ENCODE results near the gene MAP6. TPM values are rescaled to one million over a fixed set of nuclear protein-coding genes. Genes with fewer than 3 reads are reported as not detected.

Gene MAP6
- total and polyA plus RNA-seq, 9 donors, result 6.1 to 13.4 (median 9.8) TPM

- no CpG with 5 or more reads among the region's 7 CpGs for WGBS (ENCODE audit: insufficient coverage)
- no peaks in the 10 kb centered on the region for H3K36me3 ChIP-seq (ENCODE audit: control insufficient read depth, insufficient read depth, low read length)
- H3K27ac ChIP-seq (ENCODE audit: low read length), result no peak overlapping the region
- H3K4me1 ChIP-seq (ENCODE audit: control insufficient read depth, insufficient read depth, low read length), result no peaks in the 10 kb centered on the region
- no peak for DNase-seq
- peaks cover 9% of the 10 kb centered on the region for H3K9me3 ChIP-seq (replicated peaks; ENCODE audit: control insufficient read depth, low read depth, low read length)
- H3K4me3 ChIP-seq (ENCODE audit: low read length), result no peak overlapping the region
- H3K27me3 ChIP-seq (ENCODE audit: control insufficient read depth, insufficient read depth, low read length), result no peaks in the 10 kb centered on the region
Measured at GRCh38 chr11:75615751-75616150, 53.1 kb downstream of the MAP6 start.

GRCh38 chr11:75611823-75612222, 57.0 kb downstream of the MAP6 start:
- Histone ChIP-seq H3K36me3 (ENCODE audit: control insufficient read depth, insufficient read depth, low read length) (peaks cover 4% of the 10 kb centered on the region), H3K4me3 (ENCODE audit: low read length) (no peak overlapping the region), H3K27ac (ENCODE audit: low read length) (no peak overlapping the region), H3K4me1 (ENCODE audit: control insufficient read depth, insufficient read depth, low read length) (no peaks in the 10 kb centered on the region), H3K9me3 (replicated peaks; ENCODE audit: control insufficient read depth, low read depth, low read length) (no peaks in the 10 kb centered on the region), H3K27me3 (ENCODE audit: control insufficient read depth, insufficient read depth, low read length) (no peaks in the 10 kb centered on the region)
- no peak for DNase-seq
- 79% methylated on average over 3 of the region's 3 CpGs for WGBS (ENCODE audit: insufficient coverage)

- Histone ChIP-seq H3K4me3 (ENCODE audit: low read length) (no peak overlapping the region), H3K27me3 (ENCODE audit: control insufficient read depth, insufficient read depth, low read length) (no peaks in the 10 kb centered on the region), H3K36me3 (ENCODE audit: control insufficient read depth, insufficient read depth, low read length) (peaks cover 4% of the 10 kb centered on the region), H3K27ac (ENCODE audit: low read length) (no peak overlapping the region), H3K4me1 (ENCODE audit: control insufficient read depth, insufficient read depth, low read length) (no peaks in the 10 kb centered on the region), H3K9me3 (replicated peaks; ENCODE audit: control insufficient read depth, low read depth, low read length) (no peaks in the 10 kb centered on the region)
- 93% methylated on average over 5 of the region's 8 CpGs for WGBS (ENCODE audit: insufficient coverage)
- no peak for DNase-seq
Measured at GRCh38 chr11:75606099-75606498, 62.7 kb downstream of the MAP6 start.

- H3K4me1 ChIP-seq (ENCODE audit: control insufficient read depth, insufficient read depth, low read length), result no peaks in the 10 kb centered on the region
- no CpG with 5 or more reads among the region's 16 CpGs for WGBS (ENCODE audit: insufficient coverage)
- H3K9me3 ChIP-seq (replicated peaks; ENCODE audit: control insufficient read depth, low read depth, low read length), result no peaks in the 10 kb centered on the region
- no peak overlapping the region for H3K4me3 ChIP-seq (ENCODE audit: low read length)
- no peak overlapping the region for H3K27ac ChIP-seq (ENCODE audit: low read length)
- no peak for DNase-seq
- peaks cover 2% of the 10 kb centered on the region for H3K27me3 ChIP-seq (ENCODE audit: control insufficient read depth, insufficient read depth, low read length)
- H3K36me3 ChIP-seq (ENCODE audit: control insufficient read depth, insufficient read depth, low read length), result peaks cover 4% of the 10 kb centered on the region
Measured at GRCh38 chr11:75603791-75604736, 64.8 kb downstream of the MAP6 start.

GRCh38 chr11:75602951-75603350, 65.9 kb downstream of the MAP6 start:
- no peaks in the 10 kb centered on the region for H3K9me3 ChIP-seq (replicated peaks; ENCODE audit: control insufficient read depth, low read depth, low read length)
- no peak for DNase-seq
- no peak overlapping the region for H3K4me3 ChIP-seq (ENCODE audit: low read length)
- 35% methylated on average over 7 of the region's 8 CpGs for WGBS (ENCODE audit: insufficient coverage)
- H3K27ac ChIP-seq (ENCODE audit: low read length), result no peak overlapping the region
- no peaks in the 10 kb centered on the region for H3K4me1 ChIP-seq (ENCODE audit: control insufficient read depth, insufficient read depth, low read length)
- peaks cover 2% of the 10 kb centered on the region for H3K27me3 ChIP-seq (ENCODE audit: control insufficient read depth, insufficient read depth, low read length)
- H3K36me3 ChIP-seq (ENCODE audit: control insufficient read depth, insufficient read depth, low read length), result peaks cover 4% of the 10 kb centered on the region

GRCh38 chr11:75601494-75601893, 67.3 kb downstream of the MAP6 start:
- WGBS (ENCODE audit: insufficient coverage), result 75% methylated on average over 5 of the region's 7 CpGs

GRCh38 chr11:75600356-75600755, 68.5 kb downstream of the MAP6 start:
- peaks cover 2% of the 10 kb centered on the region for H3K27me3 ChIP-seq (ENCODE audit: control insufficient read depth, insufficient read depth, low read length)
- DNase-seq, result no peak
- H3K4me1 ChIP-seq (ENCODE audit: control insufficient read depth, insufficient read depth, low read length), result peaks cover 3% of the 10 kb centered on the region
- no peaks in the 10 kb centered on the region for H3K36me3 ChIP-seq (ENCODE audit: control insufficient read depth, insufficient read depth, low read length)
- WGBS (ENCODE audit: insufficient coverage), result 60% methylated on average over 2 of the region's 3 CpGs
- H3K4me3 ChIP-seq (ENCODE audit: low read length), result no peak overlapping the region
- H3K9me3 ChIP-seq (replicated peaks; ENCODE audit: control insufficient read depth, low read depth, low read length), result no peaks in the 10 kb centered on the region
- H3K27ac ChIP-seq (ENCODE audit: low read length), result no peak overlapping the region

More at GRCh38 chr11:75601494-75601893, 67.3 kb downstream of the MAP6 start:
- Histone ChIP-seq H3K4me3 (ENCODE audit: low read length) (no peak overlapping the region), H3K36me3 (ENCODE audit: control insufficient read depth, insufficient read depth, low read length) (no peaks in the 10 kb centered on the region), H3K27ac (ENCODE audit: low read length) (no peak overlapping the region), H3K27me3 (ENCODE audit: control insufficient read depth, insufficient read depth, low read length) (peaks cover 2% of the 10 kb centered on the region), H3K4me1 (ENCODE audit: control insufficient read depth, insufficient read depth, low read length) (peaks cover 2% of the 10 kb centered on the region), H3K9me3 (replicated peaks; ENCODE audit: control insufficient read depth, low read depth, low read length) (no peaks in the 10 kb centered on the region)
- no peak for DNase-seq

GRCh38 chr11:75598900-75599299, 69.9 kb downstream of the MAP6 start:
- H3K36me3 ChIP-seq (ENCODE audit: control insufficient read depth, insufficient read depth, low read length), result no peaks in the 10 kb centered on the region
- peaks cover 2% of the 10 kb centered on the region for H3K27me3 ChIP-seq (ENCODE audit: control insufficient read depth, insufficient read depth, low read length)
- no peak overlapping the region for H3K27ac ChIP-seq (ENCODE audit: low read length)
- 87% methylated on average over 7 of the region's 7 CpGs for WGBS (ENCODE audit: insufficient coverage)
- DNase-seq, result no peak
- H3K4me1 ChIP-seq (ENCODE audit: control insufficient read depth, insufficient read depth, low read length), result peaks cover 10% of the 10 kb centered on the region
- no peaks in the 10 kb centered on the region for H3K9me3 ChIP-seq (replicated peaks; ENCODE audit: control insufficient read depth, low read depth, low read length)
- no peak overlapping the region for H3K4me3 ChIP-seq (ENCODE audit: low read length)

GRCh38 chr11:75598264-75598663, 70.6 kb downstream of the MAP6 start:
- Histone ChIP-seq H3K9me3 (replicated peaks; ENCODE audit: control insufficient read depth, low read depth, low read length) (no peaks in the 10 kb centered on the region), H3K27me3 (ENCODE audit: control insufficient read depth, insufficient read depth, low read length) (peaks cover 2% of the 10 kb centered on the region), H3K4me3 (ENCODE audit: low read length) (no peak overlapping the region), H3K27ac (ENCODE audit: low read length) (no peak overlapping the region), H3K36me3 (ENCODE audit: control insufficient read depth, insufficient read depth, low read length) (no peaks in the 10 kb centered on the region), H3K4me1 (ENCODE audit: control insufficient read depth, insufficient read depth, low read length) (peaks cover 14% of the 10 kb centered on the region)
- no peak for DNase-seq

- no peak overlapping the region for H3K4me3 ChIP-seq (ENCODE audit: low read length)
- peaks cover 14% of the 10 kb centered on the region for H3K4me1 ChIP-seq (ENCODE audit: control insufficient read depth, insufficient read depth, low read length)
- no peaks in the 10 kb centered on the region for H3K9me3 ChIP-seq (replicated peaks; ENCODE audit: control insufficient read depth, low read depth, low read length)
- H3K36me3 ChIP-seq (ENCODE audit: control insufficient read depth, insufficient read depth, low read length), result no peaks in the 10 kb centered on the region
- peaks cover 2% of the 10 kb centered on the region for H3K27me3 ChIP-seq (ENCODE audit: control insufficient read depth, insufficient read depth, low read length)
- no peak overlapping the region for H3K27ac ChIP-seq (ENCODE audit: low read length)
- 40% methylated on average over 3 of the region's 4 CpGs for WGBS (ENCODE audit: insufficient coverage)
- DNase-seq, result no peak
Measured at GRCh38 chr11:75597636-75598035, 71.2 kb downstream of the MAP6 start.

Data from muscle of leg (tissue), 11 donors.